ENCODE results near the gene LIMCH1. TPM values are rescaled to one million over a fixed set of nuclear protein-coding genes. Genes with fewer than 3 reads are reported as not detected.

Gene LIMCH1
- total RNA-seq, 2 experiments from 2014 or later: not detected

- Histone ChIP-seq H3K9me2 (ENCODE audit: insufficient read depth, low read length) (no peaks in the 10 kb centered on the region), H3K4me2 (ENCODE audit: low read length) (no peak overlapping the region), H3K27ac (ENCODE audit: low read depth, low read length, poor library complexity, severe bottlenecking) (no peak overlapping the region), H4K20me1 (ENCODE audit: insufficient read depth, low read length) (no peaks in the 10 kb centered on the region), H2AFZ (ENCODE audit: low read length) (no peak overlapping the region), H3K4me1 (ENCODE audit: insufficient read depth, low read length, poor library complexity, severe bottlenecking) (no peaks in the 10 kb centered on the region), H3K36me3 (ENCODE audit: insufficient read depth, low read length) (no peaks in the 10 kb centered on the region), H3K4me3 (ENCODE audit: low read depth, low read length, poor library complexity, severe bottlenecking) (no peak overlapping the region), H3K79me2 (ENCODE audit: insufficient read depth, low read depth, low read length) (no peaks in the 10 kb centered on the region), H3K9me3 (ENCODE audit: low read length) (no peaks in the 10 kb centered on the region)
- intact Hi-C loops (cut with micrococcal nuclease; ENCODE audit: unreplicated experiment): no loop called here
- DNase-seq (ENCODE audit: low spot score): no peak
- ChIA-PET POLR2A (interaction anchor here (0.7 to 1.0 kb wide), 2 partner anchors 12 to 32 kb away, joined by 3 read pairs; no protein-coding TSS in a partner anchor), CTCF (ENCODE audit: unreplicated experiment) (no interaction called here)
- TF ChIP-seq, protein P1, sequence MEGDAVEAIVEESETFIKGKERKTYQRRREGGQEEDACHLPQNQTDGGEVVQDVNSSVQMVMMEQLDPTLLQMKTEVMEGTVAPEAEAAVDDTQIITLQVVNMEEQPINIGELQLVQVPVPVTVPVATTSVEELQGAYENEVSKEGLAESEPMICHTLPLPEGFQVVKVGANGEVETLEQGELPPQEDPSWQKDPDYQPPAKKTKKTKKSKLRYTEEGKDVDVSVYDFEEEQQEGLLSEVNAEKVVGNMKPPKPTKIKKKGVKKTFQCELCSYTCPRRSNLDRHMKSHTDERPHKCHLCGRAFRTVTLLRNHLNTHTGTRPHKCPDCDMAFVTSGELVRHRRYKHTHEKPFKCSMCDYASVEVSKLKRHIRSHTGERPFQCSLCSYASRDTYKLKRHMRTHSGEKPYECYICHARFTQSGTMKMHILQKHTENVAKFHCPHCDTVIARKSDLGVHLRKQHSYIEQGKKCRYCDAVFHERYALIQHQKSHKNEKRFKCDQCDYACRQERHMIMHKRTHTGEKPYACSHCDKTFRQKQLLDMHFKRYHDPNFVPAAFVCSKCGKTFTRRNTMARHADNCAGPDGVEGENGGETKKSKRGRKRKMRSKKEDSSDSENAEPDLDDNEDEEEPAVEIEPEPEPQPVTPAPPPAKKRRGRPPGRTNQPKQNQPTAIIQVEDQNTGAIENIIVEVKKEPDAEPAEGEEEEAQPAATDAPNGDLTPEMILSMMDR (conservative IDR thresholded peaks at IDR 0.05; ENCODE audit: low read length): no peak
- TF ChIP-seq EZH2phosphoT487 (IDR thresholded peaks at IDR 0.05; ENCODE audit: borderline replicate concordance, low read depth, low read length): no peak
- no TSS peak for BruUV-seq (replicated peaks)
Observed at GRCh38 chr4:41620594-41621256, 82.8 kb downstream of the LIMCH1 start.

DNA sequence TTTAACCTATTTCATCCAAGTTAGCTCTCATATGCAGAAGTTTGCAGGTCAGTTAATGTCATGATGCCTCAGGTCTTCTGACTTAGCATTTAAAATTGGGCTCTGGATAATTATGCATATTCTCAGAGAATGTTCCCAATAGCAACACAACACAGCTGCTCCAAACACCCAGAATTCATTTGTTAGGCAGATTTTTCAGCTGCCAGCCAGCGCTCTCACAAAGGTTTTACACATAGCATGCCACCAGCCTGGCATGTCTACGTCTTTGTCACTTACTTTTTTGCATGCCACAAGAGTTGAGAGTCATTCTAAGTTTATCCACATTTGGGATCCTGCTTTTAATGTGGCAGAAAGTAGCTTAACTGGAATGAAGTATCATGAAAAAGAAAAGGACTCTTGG lies 84.8 kb downstream of the LIMCH1 start:
- Histone ChIP-seq H3K9me3 (ENCODE audit: low read length) (no peaks in the 10 kb centered on the region), H3K27ac (ENCODE audit: low read depth, low read length, poor library complexity, severe bottlenecking) (no peak overlapping the region), H3K9me2 (ENCODE audit: insufficient read depth, low read length) (no peaks in the 10 kb centered on the region), H3K4me2 (ENCODE audit: low read length) (no peak overlapping the region), H3K4me1 (ENCODE audit: insufficient read depth, low read length, poor library complexity, severe bottlenecking) (no peaks in the 10 kb centered on the region), H3K79me2 (ENCODE audit: insufficient read depth, low read depth, low read length) (no peaks in the 10 kb centered on the region), H4K20me1 (ENCODE audit: insufficient read depth, low read length) (no peaks in the 10 kb centered on the region), H2AFZ (ENCODE audit: low read length) (no peak overlapping the region), H3K4me3 (ENCODE audit: low read depth, low read length, poor library complexity, severe bottlenecking) (no peak overlapping the region), H3K36me3 (ENCODE audit: insufficient read depth, low read length) (no peaks in the 10 kb centered on the region)
- TF ChIP-seq, protein P1 (conservative IDR thresholded peaks at IDR 0.05; ENCODE audit: low read length): no peak
- no peak for TF ChIP-seq EZH2phosphoT487 (IDR thresholded peaks at IDR 0.05; ENCODE audit: borderline replicate concordance, low read depth, low read length)
- CTCF ChIA-PET (ENCODE audit: unreplicated experiment): no interaction called here
- intact Hi-C loops (cut with micrococcal nuclease; ENCODE audit: unreplicated experiment): no loop called here
- no TSS peak for BruUV-seq (replicated peaks)
- DNase-seq (ENCODE audit: low spot score): no peak
- POLR2A ChIA-PET: interaction anchor here (0.7 to 0.8 kb wide), 2 partner anchors 12 to 1185 kb away, joined by 3 read pairs; no protein-coding TSS in a partner anchor

DNA sequence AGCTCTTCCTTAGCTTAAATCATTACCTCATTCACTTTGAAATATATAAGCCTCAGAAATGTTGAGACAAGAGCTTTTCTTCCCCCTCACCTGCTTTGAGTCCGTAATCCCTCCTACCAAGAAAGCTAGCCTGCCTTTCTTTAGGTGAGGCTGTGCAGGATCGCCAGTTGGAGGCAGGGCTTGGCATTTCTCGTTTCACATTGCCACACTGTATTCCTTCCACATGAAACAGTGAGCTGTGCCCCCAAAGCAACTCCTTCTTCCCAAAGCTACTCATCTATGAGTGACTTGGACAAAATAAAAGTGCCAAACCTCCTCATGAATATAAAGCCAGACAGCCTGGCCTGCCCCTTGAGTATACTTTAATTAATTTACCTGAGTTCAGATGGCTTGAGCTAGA lies 86.8 kb downstream of the LIMCH1 start:
- H4K20me1 ChIP-seq (ENCODE audit: insufficient read depth, low read length): no peaks in the 10 kb centered on the region
- no peaks in the 10 kb centered on the region for H3K9me2 ChIP-seq (ENCODE audit: insufficient read depth, low read length)
- ChIA-PET POLR2A (interaction anchor here (1.6 kb wide), 1 partner anchor 11 kb away, joined by 4 read pairs; no protein-coding TSS in a partner anchor), CTCF (ENCODE audit: unreplicated experiment) (interaction anchor here (0.6 kb wide), 1 partner anchor 147 kb away, joined by 3 read pairs; no protein-coding TSS in a partner anchor)
- no peaks in the 10 kb centered on the region for H3K4me1 ChIP-seq (ENCODE audit: insufficient read depth, low read length, poor library complexity, severe bottlenecking)
- no peak for DNase-seq (ENCODE audit: low spot score)
- no peak for TF ChIP-seq EZH2phosphoT487 (IDR thresholded peaks at IDR 0.05; ENCODE audit: borderline replicate concordance, low read depth, low read length)
- TF ChIP-seq, protein P1 (conservative IDR thresholded peaks at IDR 0.05; ENCODE audit: low read length): no peak
- H3K27ac ChIP-seq (ENCODE audit: low read depth, low read length, poor library complexity, severe bottlenecking): no peak overlapping the region
- no peak overlapping the region for H3K4me3 ChIP-seq (ENCODE audit: low read depth, low read length, poor library complexity, severe bottlenecking)
- BruUV-seq (replicated peaks): no TSS peak
- intact Hi-C loops (cut with micrococcal nuclease; ENCODE audit: unreplicated experiment): no loop called here
- H3K36me3 ChIP-seq (ENCODE audit: insufficient read depth, low read length): no peaks in the 10 kb centered on the region
- no peaks in the 10 kb centered on the region for H3K9me3 ChIP-seq (ENCODE audit: low read length)
- no peak overlapping the region for H3K4me2 ChIP-seq (ENCODE audit: low read length)
- H2AFZ ChIP-seq (ENCODE audit: low read length): no peak overlapping the region
- no peaks in the 10 kb centered on the region for H3K79me2 ChIP-seq (ENCODE audit: insufficient read depth, low read depth, low read length)
